H1 (cell line): ENCODE data around the gene PTGER3. TPM values are rescaled to one million over a fixed set of nuclear protein-coding genes. Genes with fewer than 3 reads are reported as not detected.

Source experiments
- CTCF ChIA-PET: fragments of 300-600 bp; sonication (Branson Sonifier 250); formaldehyde crosslinking; loops from one replicate; lab custom pipeline; 2021; ENCODE audit not compliant: partially characterized antibody; lab: Charles Lee
- POLR2A ChIA-PET: fragments of 300-600 bp; sonication (Branson Sonifier 250); formaldehyde crosslinking; loops from one replicate; lab custom pipeline; 2021; ENCODE audit warnings: inconsistent platforms; ENCODE audit not compliant: partially characterized antibody; lab: Charles Lee
- DNase-seq, 2 experiments: peaks; one replicate each; pipeline versions ENCODE4 v3.0.0 to v3.0.0-alpha.2; 2010 to 2022; ENCODE audit warnings: low spot score in 2 of 2, low read depth in 1 of 2, mixed read lengths in 1 of 2
- FAIRE-seq: peaks from 2 replicates; lab custom pipeline; 2011; peaks lifted over from hg19 to GRCh38; lab: Jason Lieb, UNC
- H2AFZ ChIP-seq: 2 replicates; pipeline ENCODE4 v1.8.1; 2012; ENCODE audit warnings: low read length, inconsistent platforms
- H2AK5ac ChIP-seq: 2 replicates; pipeline ENCODE4 v1.6.1; 2013; ENCODE audit warnings: low read depth, low read length
- H2BK120ac ChIP-seq: replicated peaks from 2 replicates; pipeline ENCODE3; 2013; ENCODE audit warnings: low read depth, low read length, inconsistent platforms
- H2BK12ac ChIP-seq: 2 replicates; pipeline ENCODE4 v1.6.1; 2013; ENCODE audit warnings: low read depth, low read length
- H2BK15ac ChIP-seq: 2 replicates; pipeline ENCODE4 v1.6.1; 2013; ENCODE audit warnings: low read length
- H2BK20ac ChIP-seq: 2 replicates; pipeline ENCODE4 v1.6.1; 2013; ENCODE audit warnings: low read length
- H2BK5ac ChIP-seq: 2 replicates; pipeline ENCODE4 v1.6.1; 2013; ENCODE audit warnings: low read depth, low read length
- H3K14ac ChIP-seq: 2 replicates; pipeline ENCODE4 v1.6.1; 2013; ENCODE audit warnings: inconsistent platforms; ENCODE audit not compliant: insufficient read length
- H3K18ac ChIP-seq: 2 replicates; pipeline ENCODE4 v1.6.1; 2013; ENCODE audit warnings: low read length; ENCODE audit errors: extremely low read depth
- H3K23ac ChIP-seq: 2 replicates; pipeline ENCODE4 v1.6.1; 2013; ENCODE audit warnings: inconsistent platforms; ENCODE audit not compliant: insufficient read length
- H3K23me2 ChIP-seq: 2 replicates; pipeline ENCODE4 v1.6.1; 2013; ENCODE audit warnings: low read depth, low read length
- H3K27ac ChIP-seq: 2 replicates; pipeline ENCODE4 v1.6.1; 2011; ENCODE audit warnings: low read depth, low read length, inconsistent platforms
- H3K27me3 ChIP-seq, 4 experiments: replicated peaks in 1 of 4; 1 replicate in 1 of 4; 2 replicates in 3 of 4; pipeline versions ENCODE4 v1.6.1 to v1.8.1; 2011 to 2013; ENCODE audit warnings: low read length in 3 of 4, mild to moderate bottlenecking in 3 of 4, inconsistent platforms in 2 of 4, mixed read lengths in 2 of 4, moderate library complexity in 1 of 4; ENCODE audit not compliant: control insufficient read depth in 3 of 4, insufficient read depth in 3 of 4; ENCODE audit errors: extremely low read depth in 1 of 4
- H3K36me3 ChIP-seq, 4 experiments: 2 replicates each; pipeline versions ENCODE4 v1.6.1 to v1.8.1; 2011 to 2013; ENCODE audit warnings: mild to moderate bottlenecking in 4 of 4, low read length in 3 of 4, moderate library complexity in 2 of 4, control low read depth in 1 of 4, inconsistent platforms in 1 of 4; ENCODE audit not compliant: insufficient read depth in 4 of 4, control insufficient read depth in 2 of 4
- H3K4ac ChIP-seq: replicated peaks from 2 replicates; pipeline ENCODE3; 2013; ENCODE audit warnings: low read length, low read depth, mixed read lengths, inconsistent platforms; ENCODE audit not compliant: insufficient read length
- H3K4me1 ChIP-seq, 4 experiments: replicated peaks in 1 of 4; 1 replicate in 1 of 4; 2 replicates in 3 of 4; pipeline versions ENCODE4 v1.6.1 to v1.8.1; 2011 to 2013; ENCODE audit warnings: low read length in 3 of 4, inconsistent platforms in 2 of 4, mixed read lengths in 1 of 4; ENCODE audit not compliant: insufficient read depth in 4 of 4, control insufficient read depth in 3 of 4
- H3K4me2 ChIP-seq, 2 experiments: 2 replicates each; pipeline versions ENCODE4 v1.6.1 to v1.8.1; 2011 to 2013; ENCODE audit warnings: low read depth in 2 of 2, low read length in 2 of 2, control low read depth in 1 of 2, inconsistent platforms in 1 of 2, mild to moderate bottlenecking in 1 of 2; ENCODE audit not compliant: insufficient read depth in 1 of 2
- H3K4me3 ChIP-seq, 4 experiments: fragments of 200-600, 300-600 bp in 1 of 4; sonication (generic), shearing (Covaris generic), sonication (Bioruptor Twin) in 1 of 4; 2 replicates each; pipeline versions ENCODE4 v1.5.1 to v1.8.1; 2011 to 2016; ENCODE audit warnings: low read length in 4 of 4, low read depth in 3 of 4, control low read depth in 2 of 4, inconsistent platforms in 2 of 4, mild to moderate bottlenecking in 2 of 4, mixed read lengths in 1 of 4, moderate library complexity in 1 of 4; ENCODE audit not compliant: insufficient read depth in 2 of 4; ENCODE audit errors: extremely low read depth in 1 of 4
- H3K56ac ChIP-seq: replicated peaks from 2 replicates; pipeline ENCODE3; 2013; ENCODE audit warnings: low read depth, mild to moderate bottlenecking, mixed read lengths, low read length, inconsistent platforms; ENCODE audit not compliant: insufficient read length
- H3K79me1 ChIP-seq: 2 replicates; pipeline ENCODE4 v1.6.1; 2013; ENCODE audit warnings: low read depth, low read length, control low read depth
- H3K79me2 ChIP-seq, 2 experiments: 2 replicates each; pipeline versions ENCODE4 v1.6.1 to v1.8.1; 2012 to 2013; ENCODE audit warnings: low read length in 2 of 2, mild to moderate bottlenecking in 2 of 2, inconsistent platforms in 1 of 2; ENCODE audit not compliant: insufficient read depth in 2 of 2, control insufficient read depth in 1 of 2
- H3K9ac ChIP-seq, 4 experiments: replicated peaks in 1 of 4; 1 replicate in 1 of 4; 2 replicates in 3 of 4; pipeline versions ENCODE4 v1.6.1 to v1.8.1; 2011 to 2013; ENCODE audit warnings: low read depth in 3 of 4, low read length in 3 of 4, control low read depth in 2 of 4, mild to moderate bottlenecking in 2 of 4, moderate library complexity in 2 of 4, inconsistent platforms in 1 of 4; ENCODE audit errors: extremely low read depth in 1 of 4
- H3K9me3 ChIP-seq, 2 experiments: 2 replicates each; pipeline versions ENCODE4 v1.6.1 to v1.8.1; 2012 to 2013; ENCODE audit warnings: mild to moderate bottlenecking in 2 of 2, moderate library complexity in 2 of 2, control low read depth in 1 of 2, inconsistent platforms in 1 of 2, low read depth in 1 of 2, low read length in 1 of 2, mixed read lengths in 1 of 2; ENCODE audit not compliant: insufficient read depth in 2 of 2
- H4K20me1 ChIP-seq, 2 experiments: replicated peaks in 1 of 2; 2 replicates each; pipeline versions ENCODE3 to v1.8.1; 2011 to 2013; ENCODE audit warnings: inconsistent platforms in 2 of 2, low read length in 2 of 2, mild to moderate bottlenecking in 1 of 2; ENCODE audit not compliant: insufficient read depth in 2 of 2, control insufficient read depth in 1 of 2
- H4K5ac ChIP-seq: 2 replicates; pipeline ENCODE4 v1.6.1; 2013; ENCODE audit warnings: low read length, low read depth, mixed read lengths, inconsistent platforms; ENCODE audit not compliant: insufficient read length
- H4K8ac ChIP-seq: 2 replicates; pipeline ENCODE4 v1.8.0; 2013; ENCODE audit warnings: mild to moderate bottlenecking, moderate library complexity, low read length, inconsistent platforms; ENCODE audit not compliant: insufficient read depth; ENCODE audit errors: extremely low read depth
- H4K91ac ChIP-seq: replicated peaks from 2 replicates; pipeline ENCODE3; 2013; ENCODE audit warnings: low read length, mixed read lengths, inconsistent platforms; ENCODE audit not compliant: insufficient read length
- BACH1 ChIP-seq: IDR thresholded peaks from 2 replicates; pipeline ENCODE4 v1.6.1; 2012; ENCODE audit warnings: low read length, improper control_type of control experiment
- CHD2 ChIP-seq: IDR thresholded peaks from 2 replicates; pipeline ENCODE4 v1.6.1; 2012; ENCODE audit warnings: low read length, improper control_type of control experiment
- CTCF ChIP-seq, 3 experiments: IDR thresholded peaks; 1 replicate in 2 of 3; 2 replicates in 1 of 3; pipeline versions ENCODE4 v1.5.1 to v1.6.1; 2011; ENCODE audit warnings: low read length in 3 of 3, mild to moderate bottlenecking in 3 of 3, inconsistent platforms in 2 of 3, low read depth in 1 of 3, moderate library complexity in 1 of 3; ENCODE audit not compliant: insufficient read depth in 1 of 3; ENCODE audit errors: control extremely low read depth in 1 of 3
- JUN ChIP-seq: IDR thresholded peaks from 2 replicates; pipeline ENCODE4 v1.6.1; 2011; ENCODE audit warnings: low read depth, mild to moderate bottlenecking, improper control_type of control experiment, low read length
- KDM1A ChIP-seq: fragments of 200-600, 300-600 bp; sonication (generic); IDR thresholded peaks from 2 replicates; pipeline ENCODE4 v1.7.1; 2016; ENCODE audit warnings: mild to moderate bottlenecking, low read length, borderline replicate concordance
- KDM4A ChIP-seq: IDR thresholded peaks from one replicate; pipeline ENCODE4 v1.7.1; 2012; ENCODE audit warnings: low read depth, mild to moderate bottlenecking, moderate library complexity, low read length, inconsistent platforms; ENCODE audit not compliant: severe bottlenecking
- MAX ChIP-seq: IDR thresholded peaks from 2 replicates; pipeline ENCODE4 v1.6.1; 2012; ENCODE audit warnings: inconsistent platforms
- RNF2 ChIP-seq: fragments of 200-900, 300-1000 bp; sonication (generic); IDR thresholded peaks from 2 replicates; pipeline ENCODE4 v1.7.1; 2016; ENCODE audit warnings: borderline replicate concordance, low read depth, mild to moderate bottlenecking, antibody characterized with exemption, low read length; ENCODE audit not compliant: poor library complexity, severe bottlenecking; ENCODE audit errors: missing control alignments
- SIRT6 ChIP-seq: IDR thresholded peaks from one replicate; pipeline ENCODE4 v1.7.1; 2012; ENCODE audit warnings: low read length, inconsistent platforms
- WGBS, 2 experiments: shearing (Covaris generic) in 1 of 2; methylation state at CpG; one replicate each; pipeline versions ENCODE4 v1.1.6 to v1.1.7; 2013 to 2015; ENCODE audit warnings: low lambda C conversion rate in 2 of 2, mixed read lengths in 2 of 2, inconsistent platforms in 1 of 2, low coverage in 1 of 2, missing lambda C conversion rate in 1 of 2; ENCODE audit not compliant: insufficient replicate concordance in 2 of 2, insufficient coverage in 1 of 2, insufficient read length in 1 of 2; ENCODE audit errors: extremely low coverage in 1 of 2, missing lambda C conversion rate in 1 of 2; 5-methylcytosine and 5-hydroxymethylcytosine counted together
- polyA plus RNA-seq, 7 experiments: library from polyadenylated mRNA; depleted of rRNA in 3 of 7; stranded (reverse) in 5 of 7; unstranded in 2 of 7; fragments of >200 nt in 5 of 7; fragments of 200-250 nt in 2 of 7; gene quantifications; 1 replicate in 5 of 7; 2 replicates in 1 of 7; 4 replicates in 1 of 7; pipeline versions ENCODE4 v1.2.1 to v1.2.3, GENCODE V29; 2011 to 2013; ENCODE audit warnings: missing spikeins in 2 of 7, mixed read lengths in 2 of 7
- total RNA-seq: library from RNA; stranded (reverse); fragmentation: NEBNext Ultra II Directional; extraction: Animal tissue kit (Norgen Biotek cat#: 25700); gene quantifications from 2 replicates; pipeline ENCODE4 v1.2.1, GENCODE V29; 2021

The PTGER3 gene
- total and polyA plus RNA-seq, 2 of the 8 experiments (the other 6 are each of a cell fraction or from before 2014, with no cell fraction given) = 0.38 to 0.82 TPM

- FAIRE-seq (no peak), DNase-seq (no peak)
- CTCF ChIA-PET = no interaction called here
- no peak for TF ChIP-seq CHD2
- TF ChIP-seq JUN = no peak
- no peak for TF ChIP-seq CTCF (IDR thresholded peaks at IDR 0.05; ENCODE audit: control extremely low read depth in 1 of 3, insufficient read depth in 1 of 3, low read depth in 1 of 3, low read length in 3 of 3)
- no peak for TF ChIP-seq MAX
- TF ChIP-seq KDM4A = no peak
- no peak for TF ChIP-seq BACH1
- TF ChIP-seq SIRT6 = no peak
- TF ChIP-seq KDM1A = no peak
- no peak for TF ChIP-seq RNF2
These were observed 21.0 kb upstream of the PTGER3 start for GRCh38 chr1:71068325-71069240.

More at GRCh38 chr1:71068325-71069240, 21.0 kb upstream of the PTGER3 start:
- Histone ChIP-seq H3K56ac (no peak overlapping the region), H3K27ac (no peak overlapping the region), H3K27me3 (no peaks in the 10 kb centered on the region), H2BK15ac (no peak overlapping the region), H4K5ac (no peak overlapping the region), H2AK5ac (no peak overlapping the region), H3K4me3 (no peak overlapping the region), H3K79me2 (peaks cover 0 to 4% of the 10 kb centered on the region in 2 experiments; a peak in 1 of 4 replicates), H2BK5ac (no peak overlapping the region), H4K91ac (no peak overlapping the region), H2AFZ (no peak overlapping the region), H3K23ac (no peak overlapping the region), H4K20me1 (peaks cover 0 to 6% of the 10 kb centered on the region in 2 experiments), H3K14ac (no peak overlapping the region), H2BK12ac (no peak overlapping the region), H3K79me1 (no peaks in the 10 kb centered on the region), H2BK120ac (no peak overlapping the region), H3K4me2 (no peak overlapping the region), H3K4me1 (no peaks in the 10 kb centered on the region), H3K18ac (no peak overlapping the region), H4K8ac (no peak overlapping the region), H3K4ac (no peak overlapping the region), H2BK20ac (no peak overlapping the region), H3K36me3 (peaks cover 36 to 93% (median 75%) of the 10 kb centered on the region in 4 experiments), H3K23me2 (no peaks in the 10 kb centered on the region; the same call in 1 of the 2 replicates), H3K9ac (no peak overlapping the region), H3K9me3 (no peaks in the 10 kb centered on the region)
- WGBS, 2 experiments = 92% methylated on average over 6 of the region's 6 CpGs; no CpG with 5 or more reads in 1 of the 2 experiments
- POLR2A ChIA-PET = interaction anchor here (0.7 to 2.1 kb wide), 4 partner anchors 8 to 12 kb away, joined by 4 to 10 read pairs (median 5); partner anchors contain the start of gene ZRANB2
